H1 (cell line): ENCODE results near the gene NPHP3. TPM values are rescaled to one million over a fixed set of nuclear protein-coding genes. Genes with fewer than 3 reads are reported as not detected.

Experiments
- CTCF ChIA-PET: fragments of 300-600 bp; sonication (Branson Sonifier 250); formaldehyde crosslinking; loops from one replicate; lab custom pipeline; 2021; ENCODE audit not compliant: partially characterized antibody; lab: Charles Lee
- POLR2A ChIA-PET: fragments of 300-600 bp; sonication (Branson Sonifier 250); formaldehyde crosslinking; loops from one replicate; lab custom pipeline; 2021; ENCODE audit warnings: inconsistent platforms; ENCODE audit not compliant: partially characterized antibody; lab: Charles Lee
- DNase-seq, 2 experiments: peaks; one replicate each; pipeline versions ENCODE4 v3.0.0 to v3.0.0-alpha.2; 2010 to 2022; ENCODE audit warnings: low spot score in 2 of 2, low read depth in 1 of 2, mixed read lengths in 1 of 2
- FAIRE-seq: peaks from 2 replicates; lab custom pipeline; 2011; peaks lifted over from hg19 to GRCh38; lab: Jason Lieb, UNC
- H2AFZ ChIP-seq: 2 replicates; pipeline ENCODE4 v1.8.1; 2012; ENCODE audit warnings: low read length, inconsistent platforms
- H2AK5ac ChIP-seq: 2 replicates; pipeline ENCODE4 v1.6.1; 2013; ENCODE audit warnings: low read depth, low read length
- H2BK120ac ChIP-seq: replicated peaks from 2 replicates; pipeline ENCODE3; 2013; ENCODE audit warnings: low read depth, low read length, inconsistent platforms
- H2BK12ac ChIP-seq: 2 replicates; pipeline ENCODE4 v1.6.1; 2013; ENCODE audit warnings: low read depth, low read length
- H2BK15ac ChIP-seq: 2 replicates; pipeline ENCODE4 v1.6.1; 2013; ENCODE audit warnings: low read length
- H2BK20ac ChIP-seq: 2 replicates; pipeline ENCODE4 v1.6.1; 2013; ENCODE audit warnings: low read length
- H2BK5ac ChIP-seq: 2 replicates; pipeline ENCODE4 v1.6.1; 2013; ENCODE audit warnings: low read depth, low read length
- H3K14ac ChIP-seq: 2 replicates; pipeline ENCODE4 v1.6.1; 2013; ENCODE audit warnings: inconsistent platforms; ENCODE audit not compliant: insufficient read length
- H3K18ac ChIP-seq: 2 replicates; pipeline ENCODE4 v1.6.1; 2013; ENCODE audit warnings: low read length; ENCODE audit errors: extremely low read depth
- H3K23ac ChIP-seq: 2 replicates; pipeline ENCODE4 v1.6.1; 2013; ENCODE audit warnings: inconsistent platforms; ENCODE audit not compliant: insufficient read length
- H3K23me2 ChIP-seq: 2 replicates; pipeline ENCODE4 v1.6.1; 2013; ENCODE audit warnings: low read depth, low read length
- H3K27ac ChIP-seq: 2 replicates; pipeline ENCODE4 v1.6.1; 2011; ENCODE audit warnings: low read depth, low read length, inconsistent platforms
- H3K27me3 ChIP-seq, 4 experiments: replicated peaks in 1 of 4; 1 replicate in 1 of 4; 2 replicates in 3 of 4; pipeline versions ENCODE4 v1.6.1 to v1.8.1; 2011 to 2013; ENCODE audit warnings: low read length in 3 of 4, mild to moderate bottlenecking in 3 of 4, inconsistent platforms in 2 of 4, mixed read lengths in 2 of 4, moderate library complexity in 1 of 4; ENCODE audit not compliant: control insufficient read depth in 3 of 4, insufficient read depth in 3 of 4; ENCODE audit errors: extremely low read depth in 1 of 4
- H3K36me3 ChIP-seq, 4 experiments: 2 replicates each; pipeline versions ENCODE4 v1.6.1 to v1.8.1; 2011 to 2013; ENCODE audit warnings: mild to moderate bottlenecking in 4 of 4, low read length in 3 of 4, moderate library complexity in 2 of 4, control low read depth in 1 of 4, inconsistent platforms in 1 of 4; ENCODE audit not compliant: insufficient read depth in 4 of 4, control insufficient read depth in 2 of 4
- H3K4ac ChIP-seq: replicated peaks from 2 replicates; pipeline ENCODE3; 2013; ENCODE audit warnings: low read length, low read depth, mixed read lengths, inconsistent platforms; ENCODE audit not compliant: insufficient read length
- H3K4me1 ChIP-seq, 4 experiments: replicated peaks in 1 of 4; 1 replicate in 1 of 4; 2 replicates in 3 of 4; pipeline versions ENCODE4 v1.6.1 to v1.8.1; 2011 to 2013; ENCODE audit warnings: low read length in 3 of 4, inconsistent platforms in 2 of 4, mixed read lengths in 1 of 4; ENCODE audit not compliant: insufficient read depth in 4 of 4, control insufficient read depth in 3 of 4
- H3K4me2 ChIP-seq, 2 experiments: 2 replicates each; pipeline versions ENCODE4 v1.6.1 to v1.8.1; 2011 to 2013; ENCODE audit warnings: low read depth in 2 of 2, low read length in 2 of 2, control low read depth in 1 of 2, inconsistent platforms in 1 of 2, mild to moderate bottlenecking in 1 of 2; ENCODE audit not compliant: insufficient read depth in 1 of 2
- H3K4me3 ChIP-seq, 4 experiments: fragments of 200-600, 300-600 bp in 1 of 4; sonication (generic), shearing (Covaris generic), sonication (Bioruptor Twin) in 1 of 4; 2 replicates each; pipeline versions ENCODE4 v1.5.1 to v1.8.1; 2011 to 2016; ENCODE audit warnings: low read length in 4 of 4, low read depth in 3 of 4, control low read depth in 2 of 4, inconsistent platforms in 2 of 4, mild to moderate bottlenecking in 2 of 4, mixed read lengths in 1 of 4, moderate library complexity in 1 of 4; ENCODE audit not compliant: insufficient read depth in 2 of 4; ENCODE audit errors: extremely low read depth in 1 of 4
- H3K56ac ChIP-seq: replicated peaks from 2 replicates; pipeline ENCODE3; 2013; ENCODE audit warnings: low read depth, mild to moderate bottlenecking, mixed read lengths, low read length, inconsistent platforms; ENCODE audit not compliant: insufficient read length
- H3K79me1 ChIP-seq: 2 replicates; pipeline ENCODE4 v1.6.1; 2013; ENCODE audit warnings: low read depth, low read length, control low read depth
- H3K79me2 ChIP-seq, 2 experiments: 2 replicates each; pipeline versions ENCODE4 v1.6.1 to v1.8.1; 2012 to 2013; ENCODE audit warnings: low read length in 2 of 2, mild to moderate bottlenecking in 2 of 2, inconsistent platforms in 1 of 2; ENCODE audit not compliant: insufficient read depth in 2 of 2, control insufficient read depth in 1 of 2
- H3K9ac ChIP-seq, 4 experiments: replicated peaks in 1 of 4; 1 replicate in 1 of 4; 2 replicates in 3 of 4; pipeline versions ENCODE4 v1.6.1 to v1.8.1; 2011 to 2013; ENCODE audit warnings: low read depth in 3 of 4, low read length in 3 of 4, control low read depth in 2 of 4, mild to moderate bottlenecking in 2 of 4, moderate library complexity in 2 of 4, inconsistent platforms in 1 of 4; ENCODE audit errors: extremely low read depth in 1 of 4
- H3K9me3 ChIP-seq, 2 experiments: 2 replicates each; pipeline versions ENCODE4 v1.6.1 to v1.8.1; 2012 to 2013; ENCODE audit warnings: mild to moderate bottlenecking in 2 of 2, moderate library complexity in 2 of 2, control low read depth in 1 of 2, inconsistent platforms in 1 of 2, low read depth in 1 of 2, low read length in 1 of 2, mixed read lengths in 1 of 2; ENCODE audit not compliant: insufficient read depth in 2 of 2
- H4K20me1 ChIP-seq, 2 experiments: replicated peaks in 1 of 2; 2 replicates each; pipeline versions ENCODE3 to v1.8.1; 2011 to 2013; ENCODE audit warnings: inconsistent platforms in 2 of 2, low read length in 2 of 2, mild to moderate bottlenecking in 1 of 2; ENCODE audit not compliant: insufficient read depth in 2 of 2, control insufficient read depth in 1 of 2
- H4K5ac ChIP-seq: 2 replicates; pipeline ENCODE4 v1.6.1; 2013; ENCODE audit warnings: low read length, low read depth, mixed read lengths, inconsistent platforms; ENCODE audit not compliant: insufficient read length
- H4K8ac ChIP-seq: 2 replicates; pipeline ENCODE4 v1.8.0; 2013; ENCODE audit warnings: mild to moderate bottlenecking, moderate library complexity, low read length, inconsistent platforms; ENCODE audit not compliant: insufficient read depth; ENCODE audit errors: extremely low read depth
- H4K91ac ChIP-seq: replicated peaks from 2 replicates; pipeline ENCODE3; 2013; ENCODE audit warnings: low read length, mixed read lengths, inconsistent platforms; ENCODE audit not compliant: insufficient read length
- CEBPB ChIP-seq: IDR thresholded peaks from 2 replicates; pipeline ENCODE4 v1.6.1; 2012; ENCODE audit warnings: low read depth, low read length
- CHD1 ChIP-seq: IDR thresholded peaks from 2 replicates; pipeline ENCODE4 v1.6.1; 2012; ENCODE audit warnings: low read depth, low read length, improper control_type of control experiment
- EP300 ChIP-seq, 2 experiments: IDR thresholded peaks; 1 replicate in 1 of 2; 2 replicates in 1 of 2; pipeline ENCODE4 v1.6.1; 2011 to 2012; ENCODE audit warnings: low read depth in 2 of 2, low read length in 2 of 2, mild to moderate bottlenecking in 2 of 2, borderline replicate concordance in 1 of 2, inconsistent platforms in 1 of 2, moderate library complexity in 1 of 2
- RAD21 ChIP-seq, 2 experiments: IDR thresholded peaks in 1 of 2; conservative IDR thresholded peaks in 1 of 2; 2 replicates each; pipeline ENCODE4 v1.6.1; 2011; ENCODE audit warnings: low read depth in 2 of 2, low read length in 2 of 2, improper control_type of control experiment in 1 of 2, inconsistent platforms in 1 of 2, mild to moderate bottlenecking in 1 of 2, moderate library complexity in 1 of 2
- TAF1 ChIP-seq: IDR thresholded peaks from 2 replicates; pipeline ENCODE4 v1.6.1; 2011; ENCODE audit warnings: mild to moderate bottlenecking, low read depth, low read length
- ZNF274 ChIP-seq: IDR thresholded peaks from 2 replicates; pipeline ENCODE4 v1.7.0; 2012; ENCODE audit warnings: low read length, borderline replicate concordance; ENCODE audit errors: extremely low read depth
- WGBS, 2 experiments: shearing (Covaris generic) in 1 of 2; methylation state at CpG; one replicate each; pipeline versions ENCODE4 v1.1.6 to v1.1.7; 2013 to 2015; ENCODE audit warnings: low lambda C conversion rate in 2 of 2, mixed read lengths in 2 of 2, inconsistent platforms in 1 of 2, low coverage in 1 of 2, missing lambda C conversion rate in 1 of 2; ENCODE audit not compliant: insufficient replicate concordance in 2 of 2, insufficient coverage in 1 of 2, insufficient read length in 1 of 2; ENCODE audit errors: extremely low coverage in 1 of 2, missing lambda C conversion rate in 1 of 2; 5-methylcytosine and 5-hydroxymethylcytosine counted together
- polyA plus RNA-seq, 7 experiments: library from polyadenylated mRNA; depleted of rRNA in 3 of 7; stranded (reverse) in 5 of 7; unstranded in 2 of 7; fragments of >200 nt in 5 of 7; fragments of 200-250 nt in 2 of 7; gene quantifications; 1 replicate in 5 of 7; 2 replicates in 1 of 7; 4 replicates in 1 of 7; pipeline versions ENCODE4 v1.2.1 to v1.2.3, GENCODE V29; 2011 to 2013; ENCODE audit warnings: missing spikeins in 2 of 7, mixed read lengths in 2 of 7
- total RNA-seq: library from RNA; stranded (reverse); fragmentation: NEBNext Ultra II Directional; extraction: Animal tissue kit (Norgen Biotek cat#: 25700); gene quantifications from 2 replicates; pipeline ENCODE4 v1.2.1, GENCODE V29; 2021
- TF ChIP-seq, protein P1 (sequence below), 3 experiments: IDR thresholded peaks; 1 replicate in 2 of 3; 2 replicates in 1 of 3; pipeline versions ENCODE4 v1.5.1 to v1.6.1; 2011; ENCODE audit warnings: low read length in 3 of 3, mild to moderate bottlenecking in 3 of 3, inconsistent platforms in 2 of 3, low read depth in 1 of 3, moderate library complexity in 1 of 3; ENCODE audit not compliant: insufficient read depth in 1 of 3; ENCODE audit errors: control extremely low read depth in 1 of 3

NPHP3 gene
- total and polyA plus RNA-seq, 2 of the 8 experiments (the other 6 are each of a cell fraction or from before 2014, with no cell fraction given) = 6.8 to 14.8 TPM

DNA sequence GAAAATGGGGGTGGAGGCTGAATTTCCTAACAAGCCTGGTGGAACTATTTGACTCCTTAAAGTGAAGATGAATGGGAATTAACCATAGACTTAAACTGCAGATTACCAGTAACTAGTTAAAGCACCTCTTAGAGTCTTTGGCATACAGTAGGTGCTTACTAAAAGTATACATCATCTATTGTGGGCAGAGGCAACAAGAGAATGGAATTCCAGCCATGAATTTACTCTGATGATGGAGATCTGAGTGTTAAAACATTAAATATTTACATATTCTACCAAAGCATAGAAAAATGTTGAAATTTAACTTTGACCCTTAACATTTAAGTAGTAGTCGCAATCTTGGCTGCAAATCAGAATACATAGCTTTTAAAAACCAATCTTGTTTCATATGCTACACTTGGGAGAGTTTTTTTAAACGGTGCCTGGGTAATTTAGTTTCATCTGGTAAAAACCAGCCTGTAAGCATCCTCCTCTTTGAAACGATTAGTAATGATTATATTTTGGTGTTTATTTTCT is 56.9 kb downstream of the NPHP3 start:
- Histone ChIP-seq H2BK5ac (no peak overlapping the region), H3K79me2 (peaks cover 4 to 29% of the 10 kb centered on the region in 2 experiments; a peak in 3 of 4 replicates)

More for the DNA sequence above, 56.9 kb downstream of the NPHP3 start:
- no peak overlapping the region for H3K9ac ChIP-seq
- H3K9me3 ChIP-seq = no peaks in the 10 kb centered on the region
- H3K14ac ChIP-seq = no peak overlapping the region
- no peak for FAIRE-seq
- no peaks in the 10 kb centered on the region for H4K20me1 ChIP-seq
- H2AFZ ChIP-seq = no peak overlapping the region
- no peak overlapping the region for H2BK120ac ChIP-seq
- peaks cover 3% of the 10 kb centered on the region; the same call in 1 of the 2 replicates for H3K23me2 ChIP-seq
- H4K5ac ChIP-seq = no peak overlapping the region
- no peak overlapping the region for H3K4ac ChIP-seq
- H3K79me1 ChIP-seq = no peaks in the 10 kb centered on the region
- peaks cover 0 to 19% (median 2%) of the 10 kb centered on the region in 4 experiments; a peak in 2 of 8 replicates for H3K36me3 ChIP-seq
- no peak overlapping the region for H3K56ac ChIP-seq
- WGBS, 2 experiments = 73% methylated on average over 3 of the region's 3 CpGs; no CpG with 5 or more reads in 1 of the 2 experiments
- no peak overlapping the region for H3K27ac ChIP-seq
- no peaks in the 10 kb centered on the region for H3K4me1 ChIP-seq
- CTCF ChIA-PET = no interaction called here
- no peak overlapping the region for H4K8ac ChIP-seq
- no peak overlapping the region for H2AK5ac ChIP-seq
- no peak for DNase-seq
- H4K91ac ChIP-seq = no peak overlapping the region
- no peaks in the 10 kb centered on the region for H3K27me3 ChIP-seq
- no peak for TF ChIP-seq EP300 (IDR thresholded peaks at IDR 0.05; ENCODE audit: borderline replicate concordance in 1 of 2, low read depth in 2 of 2, low read length in 2 of 2)
- no peak for TF ChIP-seq CHD1
- TF ChIP-seq RAD21 (IDR thresholded peaks at IDR 0.05 in 1 of 2, conservative IDR thresholded peaks at IDR 0.05 in 1 of 2; ENCODE audit: low read depth in 2 of 2, low read length in 2 of 2) = no peak
- no peak for TF ChIP-seq CEBPB
- no peak for TF ChIP-seq TAF1
- TF ChIP-seq, protein P1, sequence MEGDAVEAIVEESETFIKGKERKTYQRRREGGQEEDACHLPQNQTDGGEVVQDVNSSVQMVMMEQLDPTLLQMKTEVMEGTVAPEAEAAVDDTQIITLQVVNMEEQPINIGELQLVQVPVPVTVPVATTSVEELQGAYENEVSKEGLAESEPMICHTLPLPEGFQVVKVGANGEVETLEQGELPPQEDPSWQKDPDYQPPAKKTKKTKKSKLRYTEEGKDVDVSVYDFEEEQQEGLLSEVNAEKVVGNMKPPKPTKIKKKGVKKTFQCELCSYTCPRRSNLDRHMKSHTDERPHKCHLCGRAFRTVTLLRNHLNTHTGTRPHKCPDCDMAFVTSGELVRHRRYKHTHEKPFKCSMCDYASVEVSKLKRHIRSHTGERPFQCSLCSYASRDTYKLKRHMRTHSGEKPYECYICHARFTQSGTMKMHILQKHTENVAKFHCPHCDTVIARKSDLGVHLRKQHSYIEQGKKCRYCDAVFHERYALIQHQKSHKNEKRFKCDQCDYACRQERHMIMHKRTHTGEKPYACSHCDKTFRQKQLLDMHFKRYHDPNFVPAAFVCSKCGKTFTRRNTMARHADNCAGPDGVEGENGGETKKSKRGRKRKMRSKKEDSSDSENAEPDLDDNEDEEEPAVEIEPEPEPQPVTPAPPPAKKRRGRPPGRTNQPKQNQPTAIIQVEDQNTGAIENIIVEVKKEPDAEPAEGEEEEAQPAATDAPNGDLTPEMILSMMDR (IDR thresholded peaks at IDR 0.05; ENCODE audit: control extremely low read depth in 1 of 3, insufficient read depth in 1 of 3, low read depth in 1 of 3, low read length in 3 of 3) = no peak
- no peak for TF ChIP-seq ZNF274
- TF ChIP-seq, all 59 proteins: peak for 0
- Histone ChIP-seq H3K4me3 (no peak overlapping the region), H3K4me2 (no peak overlapping the region), H3K23ac (no peak overlapping the region), H2BK15ac (no peak overlapping the region), H2BK12ac (no peak overlapping the region), H2BK20ac (no peak overlapping the region), H3K18ac (no peak overlapping the region)
- POLR2A ChIA-PET = no interaction called here
